ENCODE measurements around the gene DIAPH1.
A peak's percentile ranks its signal among the peaks of the same experiment; 100 is the strongest.

Gene DIAPH1

GRCh38 chr5:141639357-141640050 lies 20.7 kb upstream of the DIAPH1 start:
- DNase-seq (ENCODE audit: low read depth in 2 of 2) = no peak

- DNase-seq (ENCODE audit: low read depth in 2 of 2) = no peak
Observed at GRCh38 chr5:141638771-141639170, 20.0 kb upstream of the DIAPH1 start.

- no peak for DNase-seq (ENCODE audit: low read depth in 2 of 2)
Observed at GRCh38 chr5:141637767-141638419, 19.1 kb upstream of the DIAPH1 start.

- no peak for DNase-seq (ENCODE audit: low read depth in 2 of 2)
Observed at GRCh38 chr5:141637123-141637766, 18.4 kb upstream of the DIAPH1 start.

- peak; percentile 70 to 71 for DNase-seq (ENCODE audit: low read depth in 2 of 2)
Observed at GRCh38 chr5:141636413-141637122, 17.8 kb upstream of the DIAPH1 start, which contains the start of the genes HDAC3 and RELL2. Gene HDAC3 (minus strand): TSS chr5:141636849. CDS start chr5:141636790, 59 bp downstream. Gene RELL2 (plus strand): TSS chr5:141636997. CDS start chr5:141638226, 1,229 bp downstream.

- DNase-seq (ENCODE audit: low read depth in 2 of 2) = no peak
Observed at GRCh38 chr5:141636106-141636412, 17.3 kb upstream of the DIAPH1 start.

- no peak for DNase-seq (ENCODE audit: low read depth in 2 of 2)
Observed at GRCh38 chr5:141635646-141636045, 16.8 kb upstream of the DIAPH1 start.

- DNase-seq (ENCODE audit: low read depth in 2 of 2) = no peak
Observed at GRCh38 chr5:141634720-141635119, 15.9 kb upstream of the DIAPH1 start.

GRCh38 chr5:141633871-141634561 lies 15.2 kb upstream of the DIAPH1 start:
- no peak for DNase-seq (ENCODE audit: low read depth in 2 of 2)

- no peak for DNase-seq (ENCODE audit: low read depth in 2 of 2)
Observed at GRCh38 chr5:141632650-141633049, 13.8 kb upstream of the DIAPH1 start.

- no peak for DNase-seq (ENCODE audit: low read depth in 2 of 2)
Observed at GRCh38 chr5:141630570-141631140, 11.9 kb upstream of the DIAPH1 start.

GRCh38 chr5:141628175-141628788 lies 9.5 kb upstream of the DIAPH1 start:
- DNase-seq (ENCODE audit: low read depth in 2 of 2) = no peak

GRCh38 chr5:141623611-141624010 lies 4.8 kb upstream of the DIAPH1 start:
- no peak for DNase-seq (ENCODE audit: low read depth in 2 of 2)

- DNase-seq (ENCODE audit: low read depth in 2 of 2) = no peak
Observed at GRCh38 chr5:141623186-141623585, 4.4 kb upstream of the DIAPH1 start.

- DNase-seq (ENCODE audit: low read depth in 2 of 2) = no peak
Observed at GRCh38 chr5:141618030-141618803, 583 bp downstream of the DIAPH1 start.

GRCh38 chr5:141617682-141618029 lies 1.1 kb downstream of the DIAPH1 start:
- DNase-seq (ENCODE audit: low read depth in 2 of 2) = no peak

GRCh38 chr5:141617128-141617527 lies 1.7 kb downstream of the DIAPH1 start:
- DNase-seq (ENCODE audit: low read depth in 2 of 2) = no peak

- no peak for DNase-seq (ENCODE audit: low read depth in 2 of 2)
Observed at GRCh38 chr5:141615991-141616720, 2.6 kb downstream of the DIAPH1 start.

- no peak for DNase-seq (ENCODE audit: low read depth in 2 of 2)
Observed at GRCh38 chr5:141613344-141613743, 5.5 kb downstream of the DIAPH1 start.

GRCh38 chr5:141611289-141611688 lies 7.5 kb downstream of the DIAPH1 start:
- DNase-seq (ENCODE audit: low read depth in 2 of 2) = no peak

Measured in fibroblast of skin of left quadriceps (primary cell).